A673 (cell line): ENCODE measurements around the gene HRNR. TPM values are rescaled to one million over a fixed set of nuclear protein-coding genes. Genes with fewer than 3 reads are reported as not detected.

ENCODE experiments used
- BruUV-seq: library from RNA; stranded (reverse); fragments of 400-500 nt; replicated peaks from 2 replicates; lab custom pipeline; 2021; lab: Mats Ljungman, UMichigan
- CTCF ChIA-PET: fragments of 300-600 bp; sonication (Branson Sonifier 250); formaldehyde crosslinking; loops from one replicate; lab custom pipeline; 2022; ENCODE audit warnings: antibody characterized with exemption; lab: Charles Lee
- POLR2A ChIA-PET: fragments of 300-600 bp; sonication (Branson Sonifier 250); formaldehyde crosslinking; loops from one replicate; lab custom pipeline; 2022; ENCODE audit warnings: antibody characterized with exemption; ENCODE audit not compliant: low non-redundant PET; lab: Charles Lee
- DNase-seq: peaks from one replicate; pipeline ENCODE4 v3.0.0-alpha.2; 2015; ENCODE audit warnings: low spot score
- H3K27ac ChIP-seq: fragments of 200-600 bp; sonication (generic); 2 replicates; pipeline ENCODE4 v1.5.1; 2016; ENCODE audit warnings: mixed run types, low read depth, mild to moderate bottlenecking, mixed read lengths, antibody characterized with exemption, low read length; ENCODE audit not compliant: poor library complexity, severe bottlenecking
- H3K27me3 ChIP-seq: fragments of 200-600 bp; sonication (generic); replicated peaks from 2 replicates; pipeline ENCODE4 v1.6.1; 2017; ENCODE audit warnings: mixed run types, low read depth, mild to moderate bottlenecking, mixed read lengths, antibody characterized with exemption, low read length; ENCODE audit not compliant: insufficient read depth, poor library complexity
- H3K36me3 ChIP-seq: fragments of 200-600 bp; sonication (generic); 2 replicates; pipeline ENCODE4 v1.6.1; 2016; ENCODE audit warnings: mixed run types, mild to moderate bottlenecking, mixed read lengths, antibody characterized with exemption, low read length; ENCODE audit not compliant: insufficient read depth, poor library complexity, severe bottlenecking
- H3K4me1 ChIP-seq: fragments of 200-600 bp; sonication (generic); 2 replicates; pipeline ENCODE4 v1.6.1; 2017; ENCODE audit warnings: mixed run types, mild to moderate bottlenecking, mixed read lengths, antibody characterized with exemption, low read length; ENCODE audit not compliant: insufficient read depth, poor library complexity, severe bottlenecking
- H3K4me3 ChIP-seq: fragments of 200-600 bp; sonication (generic); 2 replicates; pipeline ENCODE4 v1.5.1; 2016; ENCODE audit warnings: low read depth, mixed run types, mild to moderate bottlenecking, mixed read lengths, low read length; ENCODE audit not compliant: poor library complexity, severe bottlenecking
- H3K9me3 ChIP-seq: fragments of 200-600 bp; sonication (generic); 2 replicates; pipeline ENCODE4 v1.6.1; 2016; ENCODE audit warnings: mixed run types, low read depth, mild to moderate bottlenecking, mixed read lengths, antibody characterized with exemption, low read length; ENCODE audit not compliant: poor library complexity, severe bottlenecking
- CTCF ChIP-seq: fragments of 300-800, 200-600 bp; sonication (generic); conservative IDR thresholded peaks from 2 replicates; pipeline ENCODE4 v1.5.1; 2017; ENCODE audit warnings: low read depth, mild to moderate bottlenecking, antibody characterized with exemption, low read length, moderate library complexity, mixed read lengths
- EZH2 ChIP-seq: fragments of 200-600 bp; sonication (generic); IDR thresholded peaks from 2 replicates; pipeline ENCODE4 v1.6.1; 2017; ENCODE audit warnings: borderline replicate concordance, low read depth, mild to moderate bottlenecking, mixed read lengths, antibody characterized with exemption, low read length; ENCODE audit not compliant: poor library complexity, severe bottlenecking
- intact Hi-C: fragments of 100-400 bp; cut with micrococcal nuclease; formaldehyde crosslinking; loops from one replicate; pipeline ENCODE4 v1.10.0; 2022; ENCODE audit not compliant: unreplicated experiment
- total RNA-seq: library from RNA; stranded (reverse); gene quantifications from 2 replicates; pipeline ENCODE4 v1.2.3, GENCODE V29; 2021

HRNR gene
- total RNA-seq, 1 experiment from 2014 or later, result not detected

GRCh38 chr1:152247316-152247715 is 23.3 kb upstream of the HRNR start:
- BruUV-seq, result no TSS peak
- TF ChIP-seq CTCF (no peak), EZH2 (no peak)

GRCh38 chr1:152244576-152245273 is 20.7 kb upstream of the HRNR start:
- intact Hi-C loops, result no loop called here
- no peak for DNase-seq
- no peaks in the 10 kb centered on the region for H3K36me3 ChIP-seq
- no peak overlapping the region for H3K27ac ChIP-seq
- H3K9me3 ChIP-seq, result no peaks in the 10 kb centered on the region
- no TSS peak for BruUV-seq
- ChIA-PET POLR2A (interaction anchor here (0.6 kb wide), 1 partner anchor 171 kb away, joined by 3 read pairs; no protein-coding TSS in a partner anchor), CTCF (no interaction called here)
- peaks cover 6% of the 10 kb centered on the region for H3K27me3 ChIP-seq
- no peak for TF ChIP-seq EZH2
- TF ChIP-seq CTCF, result no peak
- no peaks in the 10 kb centered on the region for H3K4me1 ChIP-seq
- no peak overlapping the region for H3K4me3 ChIP-seq

More at GRCh38 chr1:152247316-152247715, 23.3 kb upstream of the HRNR start:
- Histone ChIP-seq H3K36me3 (no peaks in the 10 kb centered on the region), H3K4me3 (no peak overlapping the region), H3K27me3 (peaks cover 6% of the 10 kb centered on the region), H3K4me1 (no peaks in the 10 kb centered on the region), H3K27ac (no peak overlapping the region), H3K9me3 (no peaks in the 10 kb centered on the region)
- intact Hi-C loops, result no loop called here
- ChIA-PET CTCF (no interaction called here), POLR2A (no interaction called here)
- no peak for DNase-seq

- H3K27me3 ChIP-seq, result no peaks in the 10 kb centered on the region
- TF ChIP-seq EZH2 (no peak), CTCF (no peak)
- no peak for DNase-seq
- H3K4me1 ChIP-seq, result no peaks in the 10 kb centered on the region
- CTCF ChIA-PET, result no interaction called here
- no peak overlapping the region for H3K4me3 ChIP-seq
- H3K9me3 ChIP-seq, result no peaks in the 10 kb centered on the region
- H3K27ac ChIP-seq, result no peak overlapping the region
- POLR2A ChIA-PET, result no interaction called here
- BruUV-seq, result no TSS peak
- intact Hi-C loops, result no loop called here
- H3K36me3 ChIP-seq, result no peaks in the 10 kb centered on the region
Measured at GRCh38 chr1:152237093-152237492, 13.1 kb upstream of the HRNR start.
